ENCODE measurements around the gene AHRR.

AHRR gene

GRCh38 chr5:422323-423232 lies 101.1 kb downstream of the AHRR start:
- FAIRE-seq = no peak
- no peak for DNase-seq (ENCODE audit: extremely low spot score, insufficient read length, low read depth)

DNA sequence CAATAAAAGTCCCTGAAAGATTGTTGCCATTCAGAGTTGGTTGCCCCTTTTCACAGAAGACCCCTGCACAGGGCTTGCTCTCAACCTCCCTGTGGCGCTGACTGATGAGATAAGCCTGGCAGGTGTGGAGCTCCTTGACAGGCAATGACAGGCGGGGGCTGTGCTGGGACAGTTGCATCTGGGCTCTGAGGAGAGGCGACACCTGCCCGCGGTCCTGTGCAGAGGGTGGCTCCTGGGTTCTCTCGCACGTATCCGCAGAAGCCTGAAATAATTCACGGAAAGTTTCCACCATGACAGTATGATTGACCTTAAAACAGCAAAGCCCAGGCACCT lies 101.7 kb downstream of the AHRR start:
- FAIRE-seq = no peak
- no peak for DNase-seq (ENCODE audit: extremely low spot score, insufficient read length, low read depth)

- FAIRE-seq = no peak
- DNase-seq (ENCODE audit: extremely low spot score, insufficient read length, low read depth) = no peak
Measured at GRCh38 chr5:423626-424261, 102.2 kb downstream of the AHRR start.

DNA sequence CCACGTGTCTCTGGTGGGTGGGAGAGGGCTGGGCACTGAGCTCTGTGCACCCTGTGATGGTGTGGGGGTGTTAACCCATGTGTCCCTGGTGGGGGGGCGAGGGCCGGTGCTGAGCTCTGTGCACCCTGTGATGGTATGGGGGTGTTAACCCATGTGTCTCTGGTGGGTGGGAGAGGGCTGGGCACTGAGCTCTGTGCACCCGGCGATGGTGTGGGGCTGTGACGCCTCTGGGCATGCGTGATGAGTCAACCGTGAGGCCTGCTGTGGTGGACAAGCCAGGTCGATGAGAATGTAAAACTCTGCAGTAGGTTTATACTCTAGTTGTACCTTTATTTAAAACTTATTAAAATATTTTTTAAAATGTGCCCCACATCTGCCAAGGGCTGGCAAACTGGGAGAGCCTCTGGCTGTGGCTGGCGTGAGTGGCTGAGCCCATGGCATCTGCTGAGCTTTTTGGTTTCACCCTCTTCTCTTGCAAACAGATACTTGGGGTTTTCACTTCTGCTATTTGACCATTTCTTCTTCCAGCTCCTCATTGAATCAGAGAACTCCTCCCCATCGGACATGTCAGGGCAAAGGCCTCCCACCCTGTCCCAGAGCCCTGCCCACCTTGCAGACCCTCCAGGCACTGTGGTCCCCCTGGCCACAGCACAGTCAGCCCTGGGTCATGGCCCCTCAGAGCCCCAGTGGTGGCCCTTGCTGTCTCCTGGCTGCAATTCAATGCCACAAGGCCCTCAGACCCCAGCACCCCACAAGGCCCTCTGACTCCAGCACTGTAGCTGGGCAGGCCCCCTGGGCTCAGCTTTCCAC lies 103.0 kb downstream of the AHRR start:
- FAIRE-seq (peak; percentile 85), DNase-seq (ENCODE audit: extremely low spot score, insufficient read length, low read depth) (peak; percentile 67)

GRCh38 chr5:425714-426113 lies 104.2 kb downstream of the AHRR start:
- no peak for FAIRE-seq
- no peak for DNase-seq (ENCODE audit: extremely low spot score, insufficient read length, low read depth)

GRCh38 chr5:426392-426976 lies 105.0 kb downstream of the AHRR start:
- DNase-seq (ENCODE audit: extremely low spot score, insufficient read length, low read depth) (no peak), FAIRE-seq (peak; percentile 72)

GRCh38 chr5:427415-428087 lies 106.0 kb downstream of the AHRR start:
- FAIRE-seq = no peak
- DNase-seq (ENCODE audit: extremely low spot score, insufficient read length, low read depth) = no peak

GRCh38 chr5:428219-428618 lies 106.7 kb downstream of the AHRR start:
- FAIRE-seq (no peak), DNase-seq (ENCODE audit: extremely low spot score, insufficient read length, low read depth) (no peak)

DNA sequence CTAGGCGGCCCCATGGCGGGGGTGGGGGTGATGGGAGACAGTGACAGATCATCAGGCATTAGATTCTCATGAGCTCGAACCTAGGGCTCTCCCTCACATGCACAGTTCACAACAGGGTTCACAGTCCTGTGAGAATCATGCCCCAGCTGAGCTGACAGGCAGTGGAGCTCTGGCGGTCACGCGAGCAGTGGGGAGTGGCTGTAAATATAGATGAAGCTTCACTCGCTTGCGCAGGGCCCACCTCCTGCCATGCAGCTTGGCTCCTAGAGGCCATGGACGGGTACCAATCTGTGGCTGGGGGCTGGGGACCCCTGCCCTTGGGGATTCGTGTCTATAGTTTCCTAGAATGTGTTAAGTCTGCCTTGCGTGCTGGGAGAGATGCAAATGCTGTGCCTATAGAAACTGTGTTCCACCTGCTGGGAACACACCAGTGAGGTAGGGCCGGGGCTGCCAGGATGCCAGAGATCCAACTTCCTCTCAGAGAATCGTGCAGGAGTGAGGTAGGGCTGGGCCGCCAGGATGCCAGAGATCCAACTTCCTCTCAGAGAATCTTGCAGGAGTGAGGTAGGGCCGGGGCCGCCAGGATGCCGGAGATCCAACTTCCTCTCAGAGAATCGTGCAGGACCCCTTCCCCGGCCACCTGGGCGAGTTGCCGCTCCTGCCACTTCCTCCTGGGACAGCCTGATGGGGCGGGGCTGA lies 107.4 kb downstream of the AHRR start:
- DNase-seq (ENCODE audit: extremely low spot score, insufficient read length, low read depth) = no peak
- no peak for FAIRE-seq

DNA sequence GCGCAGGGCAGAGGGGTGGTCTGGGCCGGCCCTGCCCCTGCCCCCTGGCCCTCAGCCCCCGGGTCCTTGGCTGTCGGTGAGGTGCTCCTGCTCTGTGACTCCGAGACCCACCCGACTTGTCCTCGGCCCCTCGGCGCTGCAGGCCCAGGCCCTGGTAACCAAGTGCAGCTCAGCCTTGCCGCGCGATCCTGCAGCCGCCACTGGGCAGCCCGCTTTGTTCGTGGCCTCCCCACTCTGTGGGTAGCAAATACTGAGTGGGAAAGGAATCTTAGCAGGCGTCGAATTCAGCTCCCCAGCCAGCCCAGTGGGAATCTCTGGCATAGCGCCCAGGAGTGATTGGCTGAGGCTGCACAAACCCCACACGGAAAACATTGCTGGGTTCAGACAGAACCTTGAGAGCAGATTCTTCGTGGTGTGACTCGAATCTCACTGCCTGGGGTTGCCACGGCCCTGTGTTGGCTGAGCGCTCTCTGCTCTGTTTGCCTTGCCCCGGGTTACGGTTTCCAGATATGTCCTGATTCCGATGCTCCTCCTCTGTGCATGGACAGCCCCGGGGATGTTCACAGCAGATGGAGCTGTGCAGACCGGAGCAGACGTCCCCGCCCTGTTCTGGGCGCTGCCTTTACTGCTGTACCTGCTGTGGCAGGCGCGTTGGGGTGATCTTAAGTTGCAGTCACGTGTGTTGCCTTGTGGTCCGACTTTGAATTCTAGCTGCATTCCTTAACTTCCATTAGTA lies 108.1 kb downstream of the AHRR start:
- DNase-seq (ENCODE audit: extremely low spot score, insufficient read length, low read depth) = no peak
- no peak for FAIRE-seq

DNA sequence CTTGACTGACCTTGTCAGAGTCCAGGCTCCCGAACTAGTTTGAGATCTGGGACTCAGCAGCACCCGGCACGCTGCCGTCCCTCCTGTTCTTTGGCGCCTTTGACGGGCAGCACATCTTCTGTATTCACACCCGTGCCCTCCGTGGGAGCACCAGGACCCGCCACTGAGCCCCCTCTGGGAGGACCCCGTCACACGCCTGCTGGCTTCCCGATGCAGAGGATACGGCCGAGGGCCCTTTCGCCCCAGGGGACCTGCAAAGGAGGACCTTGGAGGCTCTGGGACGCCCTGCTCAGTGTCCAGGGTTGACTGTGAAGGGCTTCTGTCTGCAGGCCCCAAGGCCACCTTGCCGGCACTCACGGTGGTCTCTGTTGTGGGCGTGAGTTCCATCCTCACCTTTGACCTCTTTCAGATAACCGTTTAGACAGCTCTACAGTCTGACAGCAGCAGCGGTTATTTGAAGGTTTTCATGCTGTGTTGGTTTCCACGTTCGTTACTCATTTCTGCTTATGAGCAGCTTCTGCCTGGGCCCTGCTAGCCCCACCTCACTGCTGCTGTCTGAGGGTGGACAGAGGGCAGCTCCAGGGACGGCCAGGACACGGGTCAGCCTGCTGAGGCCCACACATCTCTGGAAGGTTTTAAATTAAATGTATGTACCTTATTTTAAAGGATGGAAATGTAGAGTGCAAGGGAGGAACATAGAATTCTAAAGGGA lies 108.9 kb downstream of the AHRR start:
- DNase-seq (ENCODE audit: extremely low spot score, insufficient read length, low read depth) (no peak), FAIRE-seq (no peak)

GRCh38 chr5:431001-431710 lies 109.6 kb downstream of the AHRR start:
- peak; percentile 57 for DNase-seq (ENCODE audit: extremely low spot score, insufficient read length, low read depth)
- peak; percentile 77 for FAIRE-seq

GRCh38 chr5:431711-432050 lies 110.2 kb downstream of the AHRR start:
- DNase-seq (ENCODE audit: extremely low spot score, insufficient read length, low read depth) (no peak), FAIRE-seq (no peak)

DNA sequence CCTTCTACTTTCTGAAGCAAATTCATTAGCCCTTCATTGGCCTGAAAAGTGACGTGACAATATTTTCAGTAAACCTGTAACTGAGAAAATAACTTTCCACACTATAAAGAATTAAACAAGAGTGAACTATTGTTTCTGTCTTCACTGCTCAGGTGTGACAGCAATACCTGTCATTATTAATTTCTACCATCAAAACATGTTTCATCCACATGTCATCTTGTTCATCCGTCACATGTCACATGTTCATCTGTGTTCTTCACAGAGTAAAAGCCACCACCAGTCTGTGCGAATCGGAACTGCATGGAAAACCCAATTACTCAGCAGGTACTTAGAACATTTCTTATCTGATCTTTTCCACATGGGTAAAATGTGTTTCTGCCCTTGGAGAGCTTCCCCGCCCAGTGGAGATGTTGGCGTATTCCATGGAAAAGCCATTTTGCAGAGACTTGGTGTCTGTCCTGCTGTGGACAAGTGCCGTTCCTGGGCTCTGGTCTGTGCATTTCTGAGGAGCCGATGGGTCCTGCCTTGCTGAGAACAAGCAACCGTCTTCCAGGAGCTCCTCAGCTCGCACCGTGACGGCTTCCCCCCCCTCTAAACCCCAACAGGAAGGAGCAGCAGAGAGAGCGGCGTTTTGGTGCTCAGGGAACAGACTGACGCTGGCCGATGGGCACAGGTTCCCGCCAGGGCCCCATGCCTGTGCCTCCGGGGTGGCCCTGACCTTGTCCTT lies 110.8 kb downstream of the AHRR start:
- DNase-seq (ENCODE audit: extremely low spot score, insufficient read length, low read depth) (no peak), FAIRE-seq (no peak)

GRCh38 chr5:432928-433791 lies 111.6 kb downstream of the AHRR start:
- FAIRE-seq = no peak
- no peak for DNase-seq (ENCODE audit: extremely low spot score, insufficient read length, low read depth)

GRCh38 chr5:433836-434235 lies 112.3 kb downstream of the AHRR start:
- no peak for FAIRE-seq
- DNase-seq (ENCODE audit: extremely low spot score, insufficient read length, low read depth) = no peak
